Peyer's patch (tissue), 4 donors: ENCODE data around the gene NRXN3. TPM values are rescaled to one million over a fixed set of nuclear protein-coding genes. Genes with fewer than 3 reads are reported as not detected.

Experiments used
- DNase-seq, 3 donors: peaks; one replicate each; pipeline ENCODE4 v3.0.0-alpha.2; 2017 to 2019
- H3K27ac ChIP-seq, 4 donors: fragments of 200-600 bp; sonication (generic); one replicate each; pipeline ENCODE4 v1.5.1; 2016 to 2019
- H3K27me3 ChIP-seq, 2 donors: fragments of 200-600 bp; sonication (generic); one replicate each; pipeline ENCODE4 v1.5.1; 2019
- H3K36me3 ChIP-seq, 3 donors: fragments of 200-600 bp; sonication (generic); one replicate each; pipeline ENCODE4 v1.5.1; 2016 to 2019
- H3K4me1 ChIP-seq, 4 donors: fragments of 200-600 bp; sonication (generic); one replicate each; pipeline ENCODE4 v1.5.1; 2016 to 2019
- H3K4me3 ChIP-seq, 4 donors: fragments of 200-600 bp; sonication (generic); 1 replicate in 3 of 4; 2 replicates in 1 of 4; pipeline ENCODE4 v1.5.1; 2016 to 2019; ENCODE audit warnings: mild to moderate bottlenecking in 1 of 4
- H3K9me3 ChIP-seq, 4 donors: fragments of 200-600 bp; sonication (generic); one replicate each; pipeline ENCODE4 v1.5.1; 2016 to 2019; ENCODE audit warnings: mild to moderate bottlenecking in 1 of 4
- POLR2A ChIP-seq, 2 donors: fragments of 450-650 bp; IDR thresholded peaks; one replicate each; pipeline ENCODE4 v1.5.1; 2017; ENCODE audit warnings: antibody characterized with exemption in 2 of 2, mild to moderate bottlenecking in 2 of 2, moderate library complexity in 2 of 2
- total RNA-seq, 4 donors: library from RNA; depleted of rRNA; stranded (reverse); fragments of >200 nt; gene quantifications; one replicate each; pipeline ENCODE4 v1.1.0, GENCODE V29; 2016
- TF ChIP-seq, protein P1 (sequence below), 6 experiments: fragments of 450-650 bp in 4 of 6; fragments of 200-600 bp in 2 of 6; sonication (generic) in 1 of 6; IDR thresholded peaks; one replicate each; pipeline ENCODE4 v1.5.1; 2017 to 2019; ENCODE audit warnings: antibody characterized with exemption in 6 of 6, mild to moderate bottlenecking in 3 of 6, moderate library complexity in 1 of 6

NRXN3 gene
- total RNA-seq, 4 donors from 2014 or later = 1.6 to 10.2 (median 4.4) TPM

- no peaks in the 10 kb centered on the region for H3K9me3 ChIP-seq
- no peak for TF ChIP-seq POLR2A (IDR thresholded peaks at IDR 0.05)
- TF ChIP-seq, protein P1, sequence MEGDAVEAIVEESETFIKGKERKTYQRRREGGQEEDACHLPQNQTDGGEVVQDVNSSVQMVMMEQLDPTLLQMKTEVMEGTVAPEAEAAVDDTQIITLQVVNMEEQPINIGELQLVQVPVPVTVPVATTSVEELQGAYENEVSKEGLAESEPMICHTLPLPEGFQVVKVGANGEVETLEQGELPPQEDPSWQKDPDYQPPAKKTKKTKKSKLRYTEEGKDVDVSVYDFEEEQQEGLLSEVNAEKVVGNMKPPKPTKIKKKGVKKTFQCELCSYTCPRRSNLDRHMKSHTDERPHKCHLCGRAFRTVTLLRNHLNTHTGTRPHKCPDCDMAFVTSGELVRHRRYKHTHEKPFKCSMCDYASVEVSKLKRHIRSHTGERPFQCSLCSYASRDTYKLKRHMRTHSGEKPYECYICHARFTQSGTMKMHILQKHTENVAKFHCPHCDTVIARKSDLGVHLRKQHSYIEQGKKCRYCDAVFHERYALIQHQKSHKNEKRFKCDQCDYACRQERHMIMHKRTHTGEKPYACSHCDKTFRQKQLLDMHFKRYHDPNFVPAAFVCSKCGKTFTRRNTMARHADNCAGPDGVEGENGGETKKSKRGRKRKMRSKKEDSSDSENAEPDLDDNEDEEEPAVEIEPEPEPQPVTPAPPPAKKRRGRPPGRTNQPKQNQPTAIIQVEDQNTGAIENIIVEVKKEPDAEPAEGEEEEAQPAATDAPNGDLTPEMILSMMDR (IDR thresholded peaks at IDR 0.05) = no peak
- H3K4me1 ChIP-seq = no peaks in the 10 kb centered on the region
- no peak overlapping the region for H3K27ac ChIP-seq
- H3K27me3 ChIP-seq = no peaks in the 10 kb centered on the region
- H3K4me3 ChIP-seq = no peak overlapping the region
- DNase-seq = no peak
- no peaks in the 10 kb centered on the region for H3K36me3 ChIP-seq
These were observed 149.2 kb downstream of the NRXN3 start for GRCh38 chr14:78319406-78319805.

GRCh38 chr14:78319887-78320635, 149.9 kb downstream of the NRXN3 start:
- no peak for DNase-seq
- H3K36me3 ChIP-seq = no peaks in the 10 kb centered on the region
- H3K4me3 ChIP-seq = no peak overlapping the region
- TF ChIP-seq, protein P1 (IDR thresholded peaks at IDR 0.05) = no peak
- TF ChIP-seq POLR2A (IDR thresholded peaks at IDR 0.05) = no peak
- H3K27me3 ChIP-seq = no peaks in the 10 kb centered on the region
- no peaks in the 10 kb centered on the region for H3K9me3 ChIP-seq
- H3K4me1 ChIP-seq = no peaks in the 10 kb centered on the region
- H3K27ac ChIP-seq = no peak overlapping the region

DNA sequence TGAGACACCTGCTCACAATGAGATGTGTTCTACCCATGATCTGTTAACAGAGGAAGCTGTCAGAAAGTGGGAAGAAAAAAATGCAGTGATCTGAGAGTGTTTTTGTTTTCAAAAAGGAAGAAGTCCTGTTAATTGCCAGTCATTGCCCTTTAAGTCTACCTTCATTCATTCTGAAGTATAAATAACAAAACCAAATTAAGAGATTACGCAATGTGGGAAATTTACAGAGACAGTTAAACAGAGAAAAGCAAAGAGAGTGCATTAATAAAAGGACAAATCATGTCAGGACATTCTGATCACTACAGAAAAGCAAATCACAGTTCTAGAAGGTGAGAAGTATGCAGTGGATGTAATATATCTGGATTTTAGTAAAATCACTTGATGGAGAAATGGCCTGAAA, 154.2 kb downstream of the NRXN3 start:
- no peak for DNase-seq
- H3K36me3 ChIP-seq = no peaks in the 10 kb centered on the region
- H3K27me3 ChIP-seq = no peaks in the 10 kb centered on the region
- TF ChIP-seq, protein P1 (IDR thresholded peaks at IDR 0.05) = no peak
- TF ChIP-seq POLR2A (IDR thresholded peaks at IDR 0.05) = no peak
- no peaks in the 10 kb centered on the region for H3K4me1 ChIP-seq
- H3K4me3 ChIP-seq = no peak overlapping the region
- no peak overlapping the region for H3K27ac ChIP-seq
- no peaks in the 10 kb centered on the region for H3K9me3 ChIP-seq

GRCh38 chr14:78325911-78326310, 155.7 kb downstream of the NRXN3 start:
- Histone ChIP-seq H3K36me3 (no peaks in the 10 kb centered on the region), H3K27me3 (no peaks in the 10 kb centered on the region), H3K4me3 (no peak overlapping the region), H3K4me1 (no peaks in the 10 kb centered on the region), H3K27ac (no peak overlapping the region), H3K9me3 (no peaks in the 10 kb centered on the region)
- TF ChIP-seq POLR2A (IDR thresholded peaks at IDR 0.05) = no peak
- TF ChIP-seq, protein P1 (IDR thresholded peaks at IDR 0.05) = no peak
- DNase-seq = no peak

DNA sequence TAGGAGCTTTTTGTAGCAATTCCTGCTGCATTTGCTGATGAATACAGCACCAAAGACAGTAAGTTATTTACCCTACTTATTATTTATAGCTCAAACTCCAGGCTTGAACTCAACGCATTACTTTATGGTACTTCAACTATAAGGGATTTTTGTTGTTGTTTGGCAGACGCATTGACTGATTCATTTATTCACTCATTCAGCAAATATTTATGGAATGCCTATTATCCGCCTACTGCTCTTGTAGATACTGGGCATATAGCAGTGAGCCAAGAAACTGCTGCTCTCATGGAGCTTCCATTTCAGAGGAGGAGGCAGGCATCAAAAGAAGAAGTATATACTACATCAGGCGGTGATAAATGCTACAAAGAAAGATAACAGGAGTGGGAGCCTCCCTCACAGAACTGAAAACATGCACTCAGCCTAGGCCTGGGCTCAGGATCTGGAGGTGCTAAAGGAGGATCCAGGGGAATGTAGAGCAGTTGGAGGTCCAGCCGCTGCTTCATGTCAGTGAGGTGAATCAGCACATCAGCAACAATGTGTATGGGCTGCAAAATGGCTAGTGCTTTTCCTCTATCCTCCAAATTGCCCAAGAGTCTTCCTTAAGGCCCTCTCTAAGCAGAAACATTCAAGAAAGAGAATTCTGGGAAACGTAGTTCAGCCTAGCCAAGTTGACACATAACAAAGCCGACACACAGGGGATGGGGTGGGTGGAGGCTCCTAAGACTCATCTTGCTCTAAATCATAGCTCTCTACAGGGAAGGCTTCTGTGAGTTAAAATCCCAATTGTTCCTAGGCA, 157.5 kb downstream of the NRXN3 start:
- no peaks in the 10 kb centered on the region for H3K4me1 ChIP-seq
- DNase-seq = no peak
- no peak overlapping the region for H3K27ac ChIP-seq
- no peak overlapping the region for H3K4me3 ChIP-seq
- H3K9me3 ChIP-seq = no peaks in the 10 kb centered on the region
- H3K36me3 ChIP-seq = no peaks in the 10 kb centered on the region
- H3K27me3 ChIP-seq = no peaks in the 10 kb centered on the region
- TF ChIP-seq, protein P1 (IDR thresholded peaks at IDR 0.05) = no peak
- TF ChIP-seq POLR2A (IDR thresholded peaks at IDR 0.05) = no peak
